SJSA1 (cell line): ENCODE results near the gene FAM3B. TPM values are rescaled to one million over a fixed set of nuclear protein-coding genes. Genes with fewer than 3 reads are reported as not detected.

Source experiments
- DNase-seq, 2 experiments: peaks; one replicate each; pipeline ENCODE4 v3.0.0-alpha.2; 2015 to 2020; ENCODE audit warnings: low spot score in 2 of 2, low read depth in 1 of 2
- H3K27ac ChIP-seq: fragments of 250-450 bp; sonication (Bioruptor Pico); 2 replicates; pipeline ENCODE4 v1.5.1; 2020; ENCODE audit warnings: mild to moderate bottlenecking, moderate library complexity
- H3K27me3 ChIP-seq: fragments of 250-450 bp; sonication (Bioruptor Pico); replicated peaks from 2 replicates; pipeline ENCODE4 v1.5.1; 2020; ENCODE audit warnings: mild to moderate bottlenecking, moderate library complexity
- H3K36me3 ChIP-seq: fragments of 250-450 bp; sonication (Bioruptor Pico); 2 replicates; pipeline ENCODE4 v1.5.1; 2020; ENCODE audit warnings: mild to moderate bottlenecking
- H3K4me1 ChIP-seq: fragments of 250-450 bp; sonication (Bioruptor Pico); replicated peaks from 2 replicates; pipeline ENCODE4 v1.6.1; 2021; ENCODE audit warnings: mild to moderate bottlenecking
- H3K4me3 ChIP-seq: fragments of 250-450 bp; sonication (Bioruptor Pico); 2 replicates; pipeline ENCODE4 v1.5.1; 2020; ENCODE audit warnings: mild to moderate bottlenecking
- H3K9me3 ChIP-seq: fragments of 250-450 bp; sonication (Bioruptor Pico); replicated peaks from 2 replicates; pipeline ENCODE4 v1.5.1; 2020; ENCODE audit warnings: mild to moderate bottlenecking
- total RNA-seq: library from RNA; depleted of rRNA; stranded (reverse); fragments of >200 nt; shearing (Covaris generic); gene quantifications from 2 replicates; pipeline ENCODE4 v1.2.3, GENCODE V29; 2014

Gene FAM3B
- total RNA-seq, 1 experiment from 2014 or later = not detected

DNA sequence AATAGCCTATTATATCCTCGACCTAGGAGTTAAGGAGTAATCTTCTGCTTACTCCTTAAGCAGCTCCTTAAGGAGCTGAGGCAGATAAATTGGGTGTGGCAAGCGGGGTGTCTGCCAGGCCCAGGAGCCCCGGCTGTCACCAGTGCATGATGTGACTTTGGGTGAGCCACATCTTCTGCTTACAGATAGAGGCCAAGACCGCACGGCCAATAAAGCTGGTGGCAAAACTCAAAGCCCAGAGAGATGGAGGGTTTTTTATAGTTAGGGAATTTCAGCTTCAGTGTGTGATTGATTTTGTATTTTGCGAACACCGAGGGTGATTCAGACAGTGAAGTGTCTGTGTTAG, 55.1 kb downstream of the FAM3B start:
- Histone ChIP-seq H3K36me3 (no peaks in the 10 kb centered on the region), H3K27ac (no peak overlapping the region), H3K9me3 (no peaks in the 10 kb centered on the region), H3K4me1 (no peaks in the 10 kb centered on the region), H3K27me3 (0 out of 2 replicates have a peak, but pooled peaks cover 2% of the 10 kb centered on the region), H3K4me3 (no peak overlapping the region)
- DNase-seq = no peak

DNA sequence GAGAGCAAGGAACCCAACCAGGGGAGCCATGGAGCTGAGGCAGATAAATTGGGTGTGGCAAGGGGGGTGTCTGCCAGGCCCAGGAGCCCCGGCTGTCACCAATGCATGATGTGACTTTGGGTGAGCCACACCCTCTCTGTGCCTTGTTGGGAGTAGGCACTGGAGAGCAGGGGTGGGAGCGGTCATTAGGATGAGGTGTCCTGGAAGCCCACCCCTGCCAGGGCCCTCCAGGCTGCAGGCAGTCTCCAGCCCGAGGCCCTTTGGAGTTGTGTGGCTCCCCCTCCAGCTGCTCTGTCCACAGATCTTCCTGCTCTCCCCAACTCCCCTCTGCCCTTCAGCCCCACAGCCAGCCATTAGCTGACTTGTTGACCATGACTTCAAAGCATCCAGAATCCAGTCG, 56.7 kb downstream of the FAM3B start:
- no peak overlapping the region for H3K4me3 ChIP-seq
- H3K27ac ChIP-seq = no peak overlapping the region
- H3K27me3 ChIP-seq = no peaks in the 10 kb centered on the region
- no peaks in the 10 kb centered on the region for H3K9me3 ChIP-seq
- no peak for DNase-seq
- H3K4me1 ChIP-seq = no peaks in the 10 kb centered on the region
- no peaks in the 10 kb centered on the region for H3K36me3 ChIP-seq

DNA sequence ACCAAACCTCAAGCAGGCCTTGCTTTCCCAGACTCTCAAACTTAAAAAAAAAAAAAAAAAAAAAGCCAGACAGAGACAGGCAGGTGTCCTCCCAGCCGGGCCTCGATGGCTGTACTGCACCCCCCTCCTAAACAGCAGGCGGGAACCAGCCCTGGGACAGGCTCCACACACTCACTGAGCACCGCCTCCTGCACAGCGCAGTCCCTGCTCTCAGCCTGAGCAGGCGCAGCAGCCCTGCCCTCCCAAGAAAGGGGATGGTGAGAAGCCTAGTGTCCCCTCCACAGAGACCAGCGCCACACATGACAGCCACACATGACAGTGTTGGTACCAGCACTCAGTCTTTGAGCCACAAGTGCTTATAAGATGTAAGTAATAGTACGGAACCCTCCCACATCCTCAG, 57.2 kb downstream of the FAM3B start:
- no peaks in the 10 kb centered on the region for H3K27me3 ChIP-seq
- H3K4me1 ChIP-seq = no peaks in the 10 kb centered on the region
- no peak overlapping the region for H3K27ac ChIP-seq
- no peak overlapping the region for H3K4me3 ChIP-seq
- DNase-seq = no peak
- H3K36me3 ChIP-seq = no peaks in the 10 kb centered on the region
- no peaks in the 10 kb centered on the region for H3K9me3 ChIP-seq

DNA sequence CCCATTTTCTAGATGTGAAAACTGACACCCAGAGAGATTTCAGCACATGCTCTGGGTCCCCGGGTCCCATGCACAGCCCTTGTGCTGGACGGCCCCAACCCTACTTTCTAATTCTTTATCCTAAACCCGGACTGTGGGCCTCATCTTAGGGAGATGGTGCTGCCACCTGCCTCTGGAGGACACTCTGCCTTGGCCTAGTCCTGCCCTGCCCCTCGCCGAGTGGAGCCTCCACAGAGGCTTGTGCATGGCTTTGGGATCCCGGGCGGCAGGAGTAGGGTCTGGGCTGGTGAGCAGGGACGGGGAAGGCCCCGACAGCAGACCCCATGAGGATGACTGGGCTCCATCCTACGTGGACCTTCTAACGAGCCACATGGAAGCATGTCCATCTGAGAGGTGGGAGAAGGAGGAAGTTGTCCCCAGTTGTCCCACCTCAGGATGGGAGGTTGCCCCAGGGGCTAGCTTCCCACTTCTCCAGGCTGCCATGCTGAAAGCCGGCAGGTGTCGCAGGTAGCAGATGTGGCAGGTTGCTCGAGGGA, 57.6 kb downstream of the FAM3B start:
- Histone ChIP-seq H3K36me3 (no peaks in the 10 kb centered on the region), H3K27ac (no peak overlapping the region), H3K4me3 (no peak overlapping the region), H3K9me3 (no peaks in the 10 kb centered on the region), H3K4me1 (no peaks in the 10 kb centered on the region), H3K27me3 (no peaks in the 10 kb centered on the region)
- no peak for DNase-seq

DNA sequence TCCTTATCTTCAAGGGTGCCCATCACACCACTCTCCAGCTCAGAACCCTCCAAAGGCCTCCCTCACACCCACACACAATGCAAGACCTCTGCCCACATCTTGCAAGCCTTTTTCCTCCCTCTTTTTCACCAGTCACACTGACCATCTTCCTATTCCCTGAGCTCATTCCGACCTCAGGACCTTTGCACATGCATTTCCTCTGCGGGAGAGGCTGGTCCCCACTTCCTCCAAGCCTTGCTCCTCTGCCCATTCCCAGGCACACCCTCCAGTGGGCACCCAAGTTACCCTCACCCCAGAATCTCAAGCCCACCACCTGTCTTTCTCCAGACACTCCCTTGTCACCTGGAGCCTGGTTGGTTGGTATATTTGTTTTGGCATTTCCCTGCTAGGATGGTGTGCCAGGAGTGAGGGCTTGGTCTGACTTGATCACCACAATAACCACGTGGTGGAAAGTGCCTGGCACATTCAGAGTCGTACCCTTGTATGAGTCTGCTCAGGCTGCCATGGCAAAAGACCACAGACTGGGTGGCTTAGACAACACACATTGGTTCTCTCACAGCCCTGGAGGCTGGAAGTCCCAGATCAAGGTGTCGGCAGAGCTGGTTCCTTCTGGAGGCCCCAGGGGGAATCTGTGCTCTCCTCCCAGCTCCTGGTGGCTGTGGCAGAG, 58.4 kb downstream of the FAM3B start:
- H3K27me3 ChIP-seq = no peaks in the 10 kb centered on the region
- no peak overlapping the region for H3K27ac ChIP-seq
- no peaks in the 10 kb centered on the region for H3K4me1 ChIP-seq
- DNase-seq = no peak
- no peaks in the 10 kb centered on the region for H3K9me3 ChIP-seq
- no peak overlapping the region for H3K4me3 ChIP-seq
- no peaks in the 10 kb centered on the region for H3K36me3 ChIP-seq

DNA sequence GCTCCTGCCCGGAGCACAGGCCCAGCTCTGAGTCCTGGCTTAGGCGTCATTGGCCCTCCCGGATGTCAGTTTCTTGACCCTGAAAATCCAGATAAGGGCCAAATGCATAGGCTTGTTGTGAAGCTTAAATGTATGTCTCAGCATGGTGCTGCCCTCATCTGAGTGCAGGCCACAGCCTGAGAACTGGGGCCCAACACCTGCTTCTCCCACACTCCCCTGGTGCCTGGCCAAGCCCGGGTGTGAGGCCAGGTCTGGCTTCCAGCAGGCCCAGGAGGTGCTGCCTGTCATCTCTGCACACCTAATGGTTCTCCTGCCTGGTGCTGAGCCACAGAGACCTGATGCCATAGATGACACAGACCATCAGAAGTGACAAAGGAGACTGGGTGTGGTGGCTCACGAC, 59.3 kb downstream of the FAM3B start:
- Histone ChIP-seq H3K36me3 (no peaks in the 10 kb centered on the region), H3K27me3 (no peaks in the 10 kb centered on the region), H3K4me1 (no peaks in the 10 kb centered on the region), H3K4me3 (no peak overlapping the region), H3K9me3 (no peaks in the 10 kb centered on the region), H3K27ac (no peak overlapping the region)
- DNase-seq = no peak

DNA sequence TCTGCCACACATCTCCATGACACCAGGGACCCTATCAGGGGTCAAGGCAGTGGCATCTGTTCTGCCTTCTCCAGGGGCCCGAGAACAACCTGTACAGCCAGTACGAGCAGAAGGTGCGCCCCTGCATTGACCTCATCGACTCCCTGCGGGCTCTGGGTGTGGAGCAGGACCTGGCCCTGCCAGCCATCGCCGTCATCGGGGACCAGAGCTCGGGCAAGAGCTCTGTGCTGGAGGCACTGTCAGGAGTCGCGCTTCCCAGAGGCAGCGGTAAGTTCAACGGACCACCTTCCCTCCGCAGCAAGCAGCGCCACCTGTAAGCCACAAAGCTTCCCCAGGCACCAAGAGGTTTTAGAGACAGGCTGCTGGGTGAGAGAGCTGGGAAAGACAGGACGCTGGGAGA, 61.1 kb downstream of the FAM3B start:
- Histone ChIP-seq H3K4me3 (no peak overlapping the region), H3K9me3 (no peaks in the 10 kb centered on the region), H3K27ac (no peak overlapping the region), H3K36me3 (no peaks in the 10 kb centered on the region), H3K4me1 (no peaks in the 10 kb centered on the region), H3K27me3 (no peaks in the 10 kb centered on the region)
- DNase-seq = no peak

DNA sequence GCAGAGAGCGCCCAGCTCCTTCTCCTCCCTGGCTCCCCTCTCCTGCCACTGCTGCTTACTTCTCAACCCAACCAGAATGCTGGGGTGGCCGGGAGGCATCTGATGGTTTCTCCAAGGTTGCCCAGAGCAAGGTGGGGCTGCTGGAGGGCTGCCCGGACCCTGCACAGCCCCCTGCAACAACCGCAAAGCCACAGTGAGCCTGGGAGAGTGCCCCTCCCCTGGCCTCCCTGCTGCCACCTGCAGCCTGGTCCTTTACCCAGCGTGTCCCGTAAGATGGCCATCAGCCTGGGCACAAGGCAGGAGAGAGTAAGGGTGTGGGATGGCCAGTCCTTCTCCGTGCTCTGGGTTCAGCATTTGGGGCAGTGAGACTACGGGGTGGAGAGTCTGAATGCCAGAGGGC, 62.2 kb downstream of the FAM3B start:
- Histone ChIP-seq H3K27ac (no peak overlapping the region), H3K9me3 (no peaks in the 10 kb centered on the region), H3K4me3 (no peak overlapping the region), H3K27me3 (no peaks in the 10 kb centered on the region), H3K36me3 (no peaks in the 10 kb centered on the region), H3K4me1 (no peaks in the 10 kb centered on the region)
- DNase-seq = no peak

DNA sequence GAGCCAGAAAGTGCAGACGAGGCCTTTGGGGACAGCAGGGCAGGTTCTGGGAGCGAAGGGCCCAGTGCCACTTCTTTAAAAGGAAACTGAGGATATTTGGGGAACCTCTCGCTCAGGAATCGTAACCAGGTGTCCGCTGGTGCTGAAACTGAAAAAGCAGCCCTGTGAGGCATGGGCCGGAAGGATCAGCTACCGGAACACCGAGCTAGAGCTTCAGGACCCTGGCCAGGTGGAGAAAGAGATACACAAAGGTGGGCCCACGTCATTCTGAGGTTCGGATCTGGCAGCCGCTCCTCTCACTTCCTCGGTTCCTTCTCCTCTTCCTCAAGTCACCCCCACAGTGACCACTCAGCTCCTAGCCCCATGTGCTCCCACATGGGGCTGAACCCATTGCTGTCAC, 63.3 kb downstream of the FAM3B start:
- Histone ChIP-seq H3K27ac (no peak overlapping the region), H3K9me3 (no peaks in the 10 kb centered on the region), H3K4me3 (no peak overlapping the region), H3K27me3 (no peaks in the 10 kb centered on the region), H3K4me1 (no peaks in the 10 kb centered on the region), H3K36me3 (no peaks in the 10 kb centered on the region)
- DNase-seq = no peak

DNA sequence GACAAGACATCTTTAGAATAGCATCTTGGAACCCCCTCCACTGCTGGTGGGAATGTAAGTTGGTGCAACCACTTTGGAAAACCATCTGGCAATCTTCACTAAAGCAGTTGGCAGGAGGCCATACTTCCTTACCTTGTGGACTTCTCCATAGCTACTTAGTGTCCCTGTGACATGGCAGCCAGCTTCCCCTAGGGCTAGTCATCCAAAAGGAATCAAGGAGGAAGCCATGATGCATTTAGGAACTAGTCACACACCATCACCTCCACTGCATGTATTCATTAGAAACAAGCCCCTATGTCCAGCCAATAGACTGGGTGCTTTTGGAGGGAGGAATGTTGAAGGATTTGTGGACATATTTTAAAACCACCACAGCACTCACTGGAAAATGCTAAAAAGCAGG, 65.1 kb downstream of the FAM3B start:
- no peak for DNase-seq
- no peak overlapping the region for H3K27ac ChIP-seq
- H3K9me3 ChIP-seq = no peaks in the 10 kb centered on the region
- no peaks in the 10 kb centered on the region for H3K4me1 ChIP-seq
- H3K4me3 ChIP-seq = no peak overlapping the region
- H3K36me3 ChIP-seq = no peaks in the 10 kb centered on the region
- H3K27me3 ChIP-seq = no peaks in the 10 kb centered on the region

DNA sequence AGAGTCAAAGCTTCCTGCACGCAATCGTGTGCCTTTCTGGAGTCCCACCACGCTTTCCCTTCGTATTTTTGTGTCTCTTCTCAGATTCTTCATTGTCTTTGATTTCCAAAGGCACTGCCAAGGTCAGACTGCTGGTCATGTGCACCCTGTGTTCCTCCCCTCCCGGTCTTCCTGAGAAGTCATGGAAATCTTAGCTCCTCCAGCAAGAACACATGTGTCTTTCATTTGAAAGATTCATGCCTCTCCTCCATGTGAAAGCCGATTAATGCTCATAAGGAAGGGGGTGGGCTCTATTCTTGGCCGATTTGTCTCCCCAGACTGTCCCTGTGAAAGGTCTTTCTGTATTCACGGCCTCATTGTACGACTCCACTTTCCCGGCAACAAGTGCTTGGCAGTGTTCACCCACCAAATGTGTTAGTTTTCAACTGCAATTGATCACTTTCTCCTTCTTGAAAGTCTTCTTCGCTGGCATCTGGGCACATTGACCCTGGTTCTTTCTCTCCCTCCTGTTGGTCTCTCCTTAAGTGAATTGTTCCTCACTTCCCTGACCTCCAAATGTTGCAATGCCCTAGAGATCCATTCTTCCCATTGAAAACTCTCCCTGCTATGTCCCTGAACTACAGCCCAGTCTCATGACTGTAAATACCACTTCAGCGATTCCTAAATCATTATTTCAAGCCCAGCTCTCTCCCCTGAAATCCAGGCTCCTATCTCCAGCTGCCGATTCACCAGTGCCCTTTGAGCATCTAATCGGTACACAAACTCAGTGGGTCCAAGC, 70.6 kb downstream of the FAM3B start:
- no peaks in the 10 kb centered on the region for H3K36me3 ChIP-seq
- no peak for DNase-seq
- no peak overlapping the region for H3K4me3 ChIP-seq
- H3K4me1 ChIP-seq = no peaks in the 10 kb centered on the region
- no peaks in the 10 kb centered on the region for H3K9me3 ChIP-seq
- H3K27me3 ChIP-seq = 0 out of 2 replicates have a peak, but pooled peaks cover 3% of the 10 kb centered on the region
- no peak overlapping the region for H3K27ac ChIP-seq

DNA sequence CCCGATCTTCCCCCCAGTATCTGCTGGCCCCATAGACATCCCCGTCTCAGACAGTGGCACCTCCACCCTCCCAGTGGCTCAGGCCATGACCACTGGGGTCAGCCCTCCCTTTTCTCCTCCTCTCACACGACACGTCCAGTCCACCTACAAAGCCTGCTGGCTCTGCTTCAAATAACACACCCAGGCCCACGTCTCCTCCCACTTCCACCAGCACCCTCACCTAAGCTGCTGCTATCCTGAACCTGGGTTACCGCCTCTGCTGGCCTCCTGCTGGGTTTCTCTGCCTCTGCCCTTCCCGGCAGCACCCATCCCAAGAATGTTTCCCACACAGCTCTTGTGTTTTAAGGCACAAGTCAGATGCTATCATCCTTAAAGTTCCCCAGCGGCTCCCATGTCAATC, 71.2 kb downstream of the FAM3B start:
- Histone ChIP-seq H3K4me1 (no peaks in the 10 kb centered on the region), H3K9me3 (no peaks in the 10 kb centered on the region), H3K36me3 (no peaks in the 10 kb centered on the region), H3K4me3 (no peak overlapping the region), H3K27me3 (0 out of 2 replicates have a peak, but pooled peaks cover 3% of the 10 kb centered on the region), H3K27ac (no peak overlapping the region)
- DNase-seq = no peak

DNA sequence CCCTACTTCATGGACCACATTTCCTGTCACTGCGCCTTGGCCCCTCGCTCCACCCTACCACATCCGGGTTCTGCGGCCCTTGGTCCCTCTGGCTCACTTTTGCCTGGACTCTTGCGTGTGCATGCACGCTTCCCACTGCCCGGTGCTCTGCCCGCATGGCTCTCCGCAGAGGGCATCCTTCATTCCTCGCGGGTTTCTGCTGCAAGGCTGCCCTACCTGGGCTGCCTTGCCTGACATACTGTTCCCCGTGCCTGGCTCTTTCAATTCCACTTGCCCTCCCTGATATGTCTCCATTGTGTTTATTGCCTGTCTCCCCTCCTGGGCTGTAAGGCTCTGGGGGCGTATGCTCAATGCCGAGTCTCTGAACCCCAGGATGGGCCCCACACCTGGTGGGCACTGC, 71.7 kb downstream of the FAM3B start:
- no peaks in the 10 kb centered on the region for H3K36me3 ChIP-seq
- H3K4me3 ChIP-seq = no peak overlapping the region
- H3K27ac ChIP-seq = no peak overlapping the region
- no peaks in the 10 kb centered on the region for H3K9me3 ChIP-seq
- no peak for DNase-seq
- H3K27me3 ChIP-seq = 0 out of 2 replicates have a peak, but pooled peaks cover 3% of the 10 kb centered on the region
- H3K4me1 ChIP-seq = no peaks in the 10 kb centered on the region

DNA sequence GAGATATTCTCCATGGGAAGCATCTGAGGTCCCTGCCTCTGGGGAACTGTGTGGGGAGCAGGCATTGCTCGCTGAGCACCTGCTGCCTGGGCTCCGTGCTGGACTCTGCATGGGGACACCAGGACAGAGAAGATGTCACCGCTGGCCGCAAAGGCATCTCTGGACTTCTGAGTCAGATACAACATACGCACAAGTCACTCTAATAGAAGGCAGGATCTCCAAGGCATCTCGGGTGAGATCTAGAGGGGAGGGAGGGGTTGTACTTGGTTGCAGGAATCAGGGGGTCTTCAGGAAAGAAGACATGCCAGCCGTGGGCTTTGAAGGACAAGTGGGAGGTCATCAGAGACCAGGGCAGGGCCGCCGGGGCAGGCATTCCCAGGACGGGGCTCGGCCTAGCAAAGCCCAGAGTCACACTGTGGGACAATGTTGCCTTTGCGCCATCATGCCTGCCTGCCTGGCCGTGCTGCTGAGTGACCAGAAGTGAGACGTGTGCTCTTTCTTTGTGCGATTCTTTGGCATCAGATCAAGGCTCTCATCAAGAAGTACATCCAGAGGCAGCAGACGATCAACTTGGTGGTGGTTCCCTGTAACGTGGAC, 73.5 kb downstream of the FAM3B start:
- DNase-seq = no peak
- 0 out of 2 replicates have a peak, but pooled peaks cover 3% of the 10 kb centered on the region for H3K27me3 ChIP-seq
- H3K9me3 ChIP-seq = no peaks in the 10 kb centered on the region
- H3K4me1 ChIP-seq = no peaks in the 10 kb centered on the region
- H3K36me3 ChIP-seq = no peaks in the 10 kb centered on the region
- H3K4me3 ChIP-seq = no peak overlapping the region
- H3K27ac ChIP-seq = no peak overlapping the region
